ENCODE data around the gene DCLK3. TPM values are rescaled to one million over a fixed set of nuclear protein-coding genes. Genes with fewer than 3 reads are reported as not detected.
A peak's percentile ranks its signal among the peaks of the same experiment; 100 is the strongest.

The DCLK3 gene
- total RNA-seq, 1 donor from 2014 or later, result 0.51 TPM

DNA sequence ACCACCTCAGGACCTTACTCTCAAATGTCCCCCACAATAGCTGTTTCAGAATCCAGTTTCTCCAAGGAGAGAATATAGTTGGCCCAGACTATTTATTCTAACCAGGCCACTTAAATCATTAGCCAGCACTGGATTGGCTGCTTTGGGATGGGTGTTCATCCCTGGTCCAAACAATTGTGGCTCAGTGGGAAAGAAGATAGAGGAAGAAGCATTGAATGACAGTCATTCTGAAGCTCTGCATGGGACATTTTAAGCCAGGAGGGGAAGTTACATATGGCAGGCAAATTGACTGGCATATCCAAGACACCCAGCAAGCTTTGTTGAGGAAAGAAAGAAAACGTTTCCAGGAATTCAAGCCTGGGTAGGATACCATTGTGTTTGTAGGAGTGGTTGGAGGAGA, 5.6 kb upstream of the DCLK3 start:
- H2AFZ ChIP-seq (replicated peaks), result no peak overlapping the region
- no peak overlapping the region for H3K27ac ChIP-seq
- peak overlapping the region; percentile 1 for H3K4me2 ChIP-seq
- Mint-ChIP-seq H3K9me3 (peaks cover 5% of the 10 kb centered on the region), H3K36me3 (no peaks in the 10 kb centered on the region), H3K4me1 (peaks cover 2% of the 10 kb centered on the region), H3K4me3 (no peak overlapping the region), H3K27ac (no peak overlapping the region), H3K27me3 (ENCODE audit: insufficient read depth, low read depth) (peaks cover 7% of the 10 kb centered on the region)
- H3K9me3 ChIP-seq (ENCODE audit: low read depth), result no peaks in the 10 kb centered on the region
- H3K4me1 ChIP-seq, result peaks cover 14% of the 10 kb centered on the region
- TF ChIP-seq EZH2 (IDR thresholded peaks at IDR 0.05) (no peak), EZH2phosphoT487 (IDR thresholded peaks at IDR 0.05) (no peak)
- TF ChIP-seq, protein P1, sequence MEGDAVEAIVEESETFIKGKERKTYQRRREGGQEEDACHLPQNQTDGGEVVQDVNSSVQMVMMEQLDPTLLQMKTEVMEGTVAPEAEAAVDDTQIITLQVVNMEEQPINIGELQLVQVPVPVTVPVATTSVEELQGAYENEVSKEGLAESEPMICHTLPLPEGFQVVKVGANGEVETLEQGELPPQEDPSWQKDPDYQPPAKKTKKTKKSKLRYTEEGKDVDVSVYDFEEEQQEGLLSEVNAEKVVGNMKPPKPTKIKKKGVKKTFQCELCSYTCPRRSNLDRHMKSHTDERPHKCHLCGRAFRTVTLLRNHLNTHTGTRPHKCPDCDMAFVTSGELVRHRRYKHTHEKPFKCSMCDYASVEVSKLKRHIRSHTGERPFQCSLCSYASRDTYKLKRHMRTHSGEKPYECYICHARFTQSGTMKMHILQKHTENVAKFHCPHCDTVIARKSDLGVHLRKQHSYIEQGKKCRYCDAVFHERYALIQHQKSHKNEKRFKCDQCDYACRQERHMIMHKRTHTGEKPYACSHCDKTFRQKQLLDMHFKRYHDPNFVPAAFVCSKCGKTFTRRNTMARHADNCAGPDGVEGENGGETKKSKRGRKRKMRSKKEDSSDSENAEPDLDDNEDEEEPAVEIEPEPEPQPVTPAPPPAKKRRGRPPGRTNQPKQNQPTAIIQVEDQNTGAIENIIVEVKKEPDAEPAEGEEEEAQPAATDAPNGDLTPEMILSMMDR (IDR thresholded peaks at IDR 0.05), result no peak
- H3K27me3 ChIP-seq, result peaks cover 25% of the 10 kb centered on the region
- H3K36me3 ChIP-seq, result no peaks in the 10 kb centered on the region
- peak; percentile 26 for DNase-seq (ENCODE audit: low spot score)
- H4K20me1 ChIP-seq (ENCODE audit: low read depth), result no peaks in the 10 kb centered on the region
- no peaks in the 10 kb centered on the region for H3K79me2 ChIP-seq (ENCODE audit: low read depth)
- peaks cover 15% of the 10 kb centered on the region for H3F3A ChIP-seq (ENCODE audit: low read depth)
- no peak overlapping the region for H3K9ac ChIP-seq
- H3K4me3 ChIP-seq, result no peak overlapping the region

DNA sequence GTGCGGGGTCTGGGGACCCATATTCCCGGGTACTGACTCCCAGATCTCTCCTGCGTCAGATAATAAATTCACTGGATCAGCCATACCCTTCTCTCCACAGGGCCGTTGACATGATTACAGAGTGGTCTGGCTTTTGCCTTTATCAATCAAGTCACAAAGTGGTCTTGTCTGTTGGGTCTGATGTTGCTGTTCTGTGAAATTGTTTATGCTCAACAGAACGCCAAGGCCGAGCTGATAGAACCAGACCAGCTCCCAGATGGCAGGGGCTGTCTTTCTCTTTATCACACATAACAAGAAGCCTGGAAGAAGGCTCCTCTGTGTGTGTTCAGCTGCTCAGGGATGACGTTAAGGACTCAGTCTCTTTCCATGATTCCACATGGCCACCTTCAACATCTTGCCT, 751 bp upstream of the DCLK3 start:
- peaks cover 66% of the 10 kb centered on the region for H3K27me3 ChIP-seq
- H3K27me3 Mint-ChIP-seq (ENCODE audit: insufficient read depth, low read depth), result peaks cover 25% of the 10 kb centered on the region

DNA sequence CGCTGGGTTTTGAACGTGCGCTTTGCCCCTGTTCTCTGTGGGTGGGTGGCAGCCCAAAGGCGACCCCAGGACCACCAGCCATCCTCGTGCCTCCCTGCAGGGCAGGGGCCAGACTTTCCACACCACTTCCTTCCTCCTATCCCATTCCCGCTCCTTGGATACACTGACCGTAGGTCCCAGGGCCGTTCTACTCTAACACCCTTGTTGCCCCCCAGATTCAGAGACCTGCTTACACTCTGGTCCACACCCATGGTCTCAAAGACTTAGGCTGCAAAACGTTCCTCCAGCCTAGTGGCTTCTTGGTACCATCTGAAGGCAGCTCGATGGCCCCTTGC, 318 bp upstream of the DCLK3 start:
- H3F3A ChIP-seq (ENCODE audit: low read depth), result peaks cover 19% of the 10 kb centered on the region
- no peak for DNase-seq (ENCODE audit: low spot score)
- no peaks in the 10 kb centered on the region for H3K36me3 Mint-ChIP-seq
- H2AFZ ChIP-seq (replicated peaks), result peak overlapping the region; percentile 100
- no peak overlapping the region for H3K27ac ChIP-seq
- H3K4me1 ChIP-seq, result peaks cover 6% of the 10 kb centered on the region
- H3K9me3 ChIP-seq (ENCODE audit: low read depth), result no peaks in the 10 kb centered on the region
- H3K9me3 Mint-ChIP-seq, result peaks cover 9% of the 10 kb centered on the region
- peak overlapping the region; percentile 58 for H3K27ac Mint-ChIP-seq
- H3K27me3 ChIP-seq, result peaks cover 66% of the 10 kb centered on the region
- H3K4me2 ChIP-seq, result peak overlapping the region; percentile 92
- peaks cover 4% of the 10 kb centered on the region for H3K4me1 Mint-ChIP-seq
- H3K4me3 Mint-ChIP-seq, result peak overlapping the region; percentile 80
- H3K9ac ChIP-seq, result no peak overlapping the region
- no peaks in the 10 kb centered on the region for H3K36me3 ChIP-seq
- H4K20me1 ChIP-seq (ENCODE audit: low read depth), result no peaks in the 10 kb centered on the region
- no peaks in the 10 kb centered on the region for H3K79me2 ChIP-seq (ENCODE audit: low read depth)
- peaks cover 26% of the 10 kb centered on the region for H3K27me3 Mint-ChIP-seq (ENCODE audit: insufficient read depth, low read depth)
- peak overlapping the region; percentile 63 for H3K4me3 ChIP-seq
- TF ChIP-seq EZH2phosphoT487 (IDR thresholded peaks at IDR 0.05) (peak; percentile 19), EZH2 (IDR thresholded peaks at IDR 0.05) (peak; percentile 14)
- TF ChIP-seq, protein P1 (IDR thresholded peaks at IDR 0.05), result no peak

More for the DNA sequence above, 751 bp upstream of the DCLK3 start:
- peaks cover 21% of the 10 kb centered on the region for H3F3A ChIP-seq (ENCODE audit: low read depth)
- no peak overlapping the region for H3K4me3 ChIP-seq
- no peak for TF ChIP-seq EZH2 (IDR thresholded peaks at IDR 0.05)
- TF ChIP-seq EZH2phosphoT487 (IDR thresholded peaks at IDR 0.05), result peak; percentile 1
- TF ChIP-seq, protein P1 (IDR thresholded peaks at IDR 0.05), result no peak
- no peak overlapping the region for H3K4me2 ChIP-seq
- H3K27ac ChIP-seq, result no peak overlapping the region
- H4K20me1 ChIP-seq (ENCODE audit: low read depth), result no peaks in the 10 kb centered on the region
- H3K4me3 Mint-ChIP-seq, result peak overlapping the region; percentile 80
- peak overlapping the region; percentile 100 for H2AFZ ChIP-seq (replicated peaks)
- H3K4me1 Mint-ChIP-seq, result peaks cover 6% of the 10 kb centered on the region
- H3K36me3 ChIP-seq, result no peaks in the 10 kb centered on the region
- no peak overlapping the region for H3K9ac ChIP-seq
- H3K79me2 ChIP-seq (ENCODE audit: low read depth), result no peaks in the 10 kb centered on the region
- no peaks in the 10 kb centered on the region for H3K9me3 ChIP-seq (ENCODE audit: low read depth)
- H3K27ac Mint-ChIP-seq, result no peak overlapping the region
- H3K36me3 Mint-ChIP-seq, result no peaks in the 10 kb centered on the region
- DNase-seq (ENCODE audit: low spot score), result no peak
- H3K9me3 Mint-ChIP-seq, result peaks cover 9% of the 10 kb centered on the region
- H3K4me1 ChIP-seq, result peaks cover 10% of the 10 kb centered on the region
